B cell (primary cell): Measurements from ENCODE around the gene ANKRD11.

Experiments
- CTCF ChIP-seq: fragments of 200-600 bp; IDR thresholded peaks from one replicate; pipeline ENCODE4 v1.8.0; 2022; ENCODE audit warnings: antibody characterized with exemption, mild to moderate bottlenecking
- EZH2 ChIP-seq: IDR thresholded peaks from 2 replicates; pipeline ENCODE4 v1.6.1; 2012; ENCODE audit warnings: borderline replicate concordance, low read depth, mild to moderate bottlenecking, moderate library complexity, low read length; ENCODE audit not compliant: insufficient read depth, poor library complexity, severe bottlenecking

DNA sequence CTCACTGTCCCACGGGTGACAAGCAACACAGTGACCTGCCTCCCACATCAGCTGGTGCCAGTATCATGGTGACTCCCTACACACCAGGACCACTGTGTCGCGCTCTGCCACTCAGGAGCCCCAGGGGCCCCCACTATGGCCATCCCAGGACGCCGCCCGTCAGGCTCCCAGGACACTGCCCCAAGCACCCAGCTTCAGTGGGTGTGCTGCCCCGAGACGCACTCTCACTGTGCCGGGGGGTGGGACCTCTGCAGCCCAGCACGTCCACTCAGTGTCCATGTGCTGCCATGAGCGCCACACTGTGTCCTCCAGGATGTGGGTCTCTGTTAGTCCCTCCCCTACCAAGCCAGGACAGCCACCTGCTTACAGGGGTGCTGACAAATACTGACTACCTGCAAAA, 152.4 kb downstream of the ANKRD11 start:
- TF ChIP-seq CTCF (no peak), EZH2 (no peak)
